AG08395 (cell line): ENCODE results near the gene CEP78.
"Not testable (repeated sequence)": the region's sequence is repeated elsewhere in the genome, so short reads cannot be mapped to it uniquely, and the experiment has no call there.

Experiments
- DNase-seq: peaks from one replicate; pipeline ENCODE4 v3.0.0; 2012; ENCODE audit warnings: mixed read lengths, low spot score

Gene CEP78, protein sequence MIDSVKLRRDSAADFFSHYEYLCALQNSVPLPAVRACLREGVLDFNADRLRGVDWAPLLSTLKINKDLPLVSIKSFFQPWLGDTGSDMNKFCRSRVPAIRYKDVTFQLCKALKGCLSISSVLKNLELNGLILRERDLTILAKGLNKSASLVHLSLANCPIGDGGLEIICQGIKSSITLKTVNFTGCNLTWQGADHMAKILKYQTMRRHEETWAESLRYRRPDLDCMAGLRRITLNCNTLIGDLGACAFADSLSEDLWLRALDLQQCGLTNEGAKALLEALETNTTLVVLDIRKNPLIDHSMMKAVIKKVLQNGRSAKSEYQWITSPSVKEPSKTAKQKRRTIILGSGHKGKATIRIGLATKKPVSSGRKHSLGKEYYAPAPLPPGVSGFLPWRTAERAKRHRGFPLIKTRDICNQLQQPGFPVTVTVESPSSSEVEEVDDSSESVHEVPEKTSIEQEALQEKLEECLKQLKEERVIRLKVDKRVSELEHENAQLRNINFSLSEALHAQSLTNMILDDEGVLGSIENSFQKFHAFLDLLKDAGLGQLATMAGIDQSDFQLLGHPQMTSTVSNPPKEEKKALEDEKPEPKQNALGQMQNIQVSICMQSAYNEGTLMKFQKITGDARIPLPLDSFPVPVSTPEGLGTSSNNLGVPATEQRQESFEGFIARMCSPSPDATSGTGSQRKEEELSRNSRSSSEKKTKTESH

DNA sequence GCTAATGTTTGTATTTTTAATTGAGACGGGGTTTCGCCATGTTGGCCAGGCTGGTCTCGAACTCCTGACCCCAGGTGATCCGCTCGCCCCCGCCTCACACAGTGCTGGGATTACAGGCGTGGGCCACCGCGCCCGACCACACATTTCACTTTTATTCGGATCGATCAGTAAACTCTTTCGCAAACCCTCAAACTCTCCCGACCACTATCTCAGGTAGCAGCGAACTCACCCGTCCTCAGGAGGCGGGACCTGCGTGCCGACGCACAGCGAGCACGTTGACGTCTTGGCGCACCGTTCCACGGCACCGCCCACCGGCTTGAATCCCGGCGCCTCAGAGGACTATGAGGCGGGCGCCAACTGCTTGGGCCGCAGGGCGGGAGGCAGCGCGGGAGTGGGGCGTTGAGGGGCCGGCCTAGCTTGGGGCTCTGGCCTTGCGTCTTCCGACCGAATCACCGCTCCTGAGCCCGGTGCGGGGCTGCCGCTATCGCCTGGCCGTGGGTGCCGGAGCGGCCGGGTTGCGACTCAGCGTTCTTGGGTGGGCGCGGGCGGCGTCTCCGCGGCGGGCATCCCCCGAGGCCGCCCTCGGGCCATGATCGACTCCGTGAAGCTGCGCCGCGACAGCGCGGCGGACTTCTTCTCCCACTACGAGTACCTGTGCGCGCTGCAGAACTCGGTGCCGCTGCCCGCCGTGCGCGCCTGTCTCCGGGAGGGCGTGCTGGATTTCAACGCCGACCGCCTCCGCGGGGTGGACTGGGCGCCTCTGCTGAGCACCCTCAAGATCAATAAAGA is at the start of gene CEP78:
CEP78 (plus strand) TSS at position 314 of the 789 bp plus-strand sequence; CDS start at position 590, 276 bp downstream.
- peak; percentile 95 for DNase-seq

DNA sequence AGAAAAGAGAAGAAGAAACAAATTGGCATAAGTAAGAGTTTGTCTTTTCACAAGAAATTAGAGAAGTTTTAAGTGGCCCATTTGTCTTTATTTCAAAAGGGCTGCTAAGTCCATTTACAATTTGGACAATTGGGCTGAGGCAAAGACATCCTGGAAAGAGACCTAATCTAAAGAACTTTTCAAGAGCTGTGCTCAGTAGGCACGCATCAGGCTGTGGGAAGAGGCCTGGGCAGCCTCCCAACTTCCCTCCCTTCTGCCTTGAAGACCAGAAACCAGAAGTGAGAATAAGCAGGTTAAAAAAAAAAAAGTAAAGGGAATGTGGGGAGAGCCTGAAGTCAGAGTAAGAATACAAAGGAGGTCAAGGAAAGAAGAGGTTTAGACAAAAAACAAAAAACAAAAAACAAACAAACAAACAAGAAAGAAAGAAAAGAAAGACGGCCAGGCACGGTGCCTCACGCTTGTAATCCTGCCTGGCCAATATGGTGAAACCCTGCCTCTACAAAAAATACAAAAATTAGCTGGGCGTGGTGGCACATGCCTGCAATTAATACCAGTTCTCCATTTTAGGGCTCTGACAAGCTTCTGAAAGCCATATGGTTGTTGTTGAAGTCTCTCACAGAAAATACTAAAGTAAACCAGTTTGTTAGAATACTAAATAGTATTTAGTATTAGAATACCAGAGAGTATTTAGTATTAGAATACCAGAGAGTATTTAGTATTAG is 48.0 kb upstream of the CEP78 start:
- DNase-seq: no peak

GRCh38 chr9:78188594-78188993 is 47.3 kb upstream of the CEP78 start:
- no peak for DNase-seq

DNA sequence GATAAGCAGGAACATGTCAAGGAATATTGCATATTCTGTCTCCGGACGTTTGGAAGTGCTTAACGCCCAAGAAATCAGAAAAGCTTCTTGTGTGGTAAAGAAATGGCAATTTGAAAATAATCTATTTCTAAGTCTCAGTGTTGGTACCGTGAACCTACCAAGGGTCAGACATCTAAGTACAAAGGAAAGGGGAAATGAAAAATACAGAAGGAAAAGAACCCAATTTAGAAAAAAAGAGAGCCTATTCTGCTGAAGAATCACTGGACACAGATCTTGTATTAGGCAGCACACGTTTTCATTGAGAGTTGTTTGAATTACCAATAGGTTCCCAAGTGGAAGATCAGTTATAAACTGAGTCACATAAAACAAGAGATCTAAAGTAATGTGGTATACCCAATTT is 46.9 kb upstream of the CEP78 start:
- no peak for DNase-seq

DNA sequence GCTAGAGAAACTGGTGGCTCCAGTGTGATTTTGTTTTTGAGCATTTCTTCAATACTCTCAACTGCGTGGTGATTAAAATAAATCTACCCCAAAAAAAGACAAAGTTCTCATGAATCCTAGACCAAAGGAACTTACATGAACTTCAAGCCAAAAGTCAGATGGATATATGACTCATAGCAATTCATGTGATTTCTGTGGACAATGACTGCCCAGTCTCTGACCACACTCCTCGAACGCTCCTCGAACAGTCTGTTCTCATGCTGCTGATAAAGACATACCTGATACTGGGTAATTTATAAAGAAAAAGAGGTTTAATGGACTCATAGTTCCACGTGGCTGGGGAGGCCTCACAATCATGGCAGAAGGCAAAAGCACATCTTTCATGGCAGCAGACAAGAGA is 46.4 kb upstream of the CEP78 start:
- no peak for DNase-seq

DNA sequence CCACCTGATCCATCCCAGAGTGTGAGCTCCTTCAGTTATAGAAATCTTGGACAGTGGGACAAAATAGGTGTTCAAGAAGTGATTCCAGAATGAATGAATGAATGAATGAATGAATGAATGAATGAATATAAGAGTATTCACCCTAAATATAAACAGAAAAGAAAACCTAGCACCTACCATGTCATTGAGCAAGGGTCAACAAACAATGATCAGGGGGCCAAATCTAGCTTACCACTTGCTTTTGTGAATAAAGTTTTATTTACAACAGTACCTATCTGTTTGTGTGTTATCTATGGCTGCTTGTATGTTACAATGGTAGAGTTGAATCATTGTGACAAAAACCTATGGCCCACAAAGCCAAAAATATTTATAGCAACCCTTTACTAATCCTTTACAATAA is 43.9 kb upstream of the CEP78 start:
- DNase-seq: no peak

GRCh38 chr9:78196258-78196657 is 39.6 kb upstream of the CEP78 start:
- DNase-seq: no peak

- not testable (repeated sequence) for DNase-seq
Observed at GRCh38 chr9:78201158-78201777, 34.6 kb upstream of the CEP78 start.

- DNase-seq: no peak
Observed at GRCh38 chr9:78207319-78207718, 28.6 kb upstream of the CEP78 start.

- no peak for DNase-seq
Observed at GRCh38 chr9:78207901-78208300, 28.0 kb upstream of the CEP78 start.

GRCh38 chr9:78209127-78209526 is 26.7 kb upstream of the CEP78 start:
- DNase-seq: no peak

DNA sequence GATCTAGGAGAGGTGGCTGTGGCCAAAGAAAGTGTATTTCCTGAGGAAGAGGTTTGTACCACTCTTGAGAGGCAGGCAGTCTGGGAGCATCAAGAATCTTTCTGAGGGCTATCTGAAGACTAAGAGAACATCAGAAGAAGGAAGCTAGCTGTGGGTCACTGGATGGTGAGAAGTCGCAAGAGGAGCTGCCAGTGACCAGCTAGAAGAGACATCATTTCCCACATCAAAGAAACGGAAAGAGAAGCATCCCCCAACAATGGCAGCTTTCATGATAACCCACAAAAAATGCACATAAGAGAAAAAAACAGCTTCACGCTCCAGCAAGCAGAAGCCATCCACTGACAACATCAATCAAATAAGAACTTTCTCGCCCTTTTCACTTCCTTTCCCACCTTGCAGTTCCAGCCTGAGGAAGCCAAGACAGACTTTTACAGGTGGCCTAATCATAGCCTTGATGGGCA is 25.0 kb upstream of the CEP78 start:
- no peak for DNase-seq

DNA sequence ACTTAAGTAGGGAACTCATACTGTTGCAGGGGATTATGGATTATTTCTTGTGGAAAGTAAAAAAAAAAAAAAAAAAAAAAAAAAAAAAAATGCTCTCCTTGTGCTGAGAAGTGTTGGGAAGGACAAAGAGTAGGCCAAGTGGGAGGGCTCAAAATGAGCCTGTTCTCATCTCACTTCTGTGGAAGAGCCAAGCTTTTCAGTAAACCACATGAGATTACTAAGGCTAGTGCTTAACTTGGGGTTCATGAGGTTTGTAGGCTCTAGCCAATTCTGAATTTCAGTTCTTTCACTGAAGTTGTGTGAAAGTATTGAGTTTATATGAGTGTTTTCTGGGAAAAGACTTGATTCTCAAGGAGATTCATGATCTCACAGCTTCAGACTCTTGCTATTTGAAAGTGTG is 23.0 kb upstream of the CEP78 start:
- DNase-seq: no peak

GRCh38 chr9:78213712-78214111 is 22.2 kb upstream of the CEP78 start:
- peak; percentile 44 for DNase-seq

DNA sequence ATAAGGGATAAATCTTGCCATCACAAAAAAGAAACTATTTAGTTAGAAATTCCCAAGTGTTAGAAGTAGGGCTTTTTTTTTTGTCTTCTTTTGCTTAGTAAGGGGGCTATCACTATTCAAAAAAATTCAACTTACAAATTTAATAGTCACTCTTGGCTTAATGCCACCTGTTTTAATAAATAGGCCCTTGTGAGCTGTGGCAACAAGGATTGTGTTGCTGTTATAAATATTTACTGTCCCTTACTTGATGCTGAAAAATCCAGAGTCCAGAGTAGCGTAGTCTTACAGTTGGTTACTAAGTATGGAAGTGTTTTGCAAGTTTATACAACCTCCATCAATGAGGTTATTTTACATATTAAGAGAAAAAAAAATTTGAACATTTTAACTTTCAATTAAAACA is 21.4 kb upstream of the CEP78 start:
- DNase-seq: no peak

GRCh38 chr9:78215706-78216105 is 20.2 kb upstream of the CEP78 start:
- DNase-seq: peak; percentile 20

- no peak for DNase-seq
Observed at GRCh38 chr9:78218890-78219289, 17.0 kb upstream of the CEP78 start.

- no peak for DNase-seq
Observed at GRCh38 chr9:78221425-78221824, 14.4 kb upstream of the CEP78 start.

DNA sequence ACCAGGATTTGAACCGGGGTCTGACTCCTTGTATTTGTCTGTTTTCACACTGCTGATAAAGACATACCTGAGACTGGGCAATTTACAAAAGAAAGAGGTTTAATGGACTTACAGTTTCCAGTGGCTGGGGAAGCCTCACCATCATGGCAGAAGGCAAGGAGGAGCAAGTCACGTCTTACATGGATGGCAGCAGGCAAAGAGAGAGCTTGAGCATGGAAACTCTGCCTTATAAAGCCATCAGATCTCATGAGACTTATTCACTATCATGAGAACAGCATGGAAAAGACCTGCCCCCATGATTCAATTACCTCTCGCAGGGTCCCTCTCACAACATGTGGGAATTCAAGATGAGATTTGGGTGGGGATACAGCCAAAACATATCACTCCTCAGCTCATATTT is 14.0 kb upstream of the CEP78 start:
- not testable (repeated sequence) for DNase-seq

DNA sequence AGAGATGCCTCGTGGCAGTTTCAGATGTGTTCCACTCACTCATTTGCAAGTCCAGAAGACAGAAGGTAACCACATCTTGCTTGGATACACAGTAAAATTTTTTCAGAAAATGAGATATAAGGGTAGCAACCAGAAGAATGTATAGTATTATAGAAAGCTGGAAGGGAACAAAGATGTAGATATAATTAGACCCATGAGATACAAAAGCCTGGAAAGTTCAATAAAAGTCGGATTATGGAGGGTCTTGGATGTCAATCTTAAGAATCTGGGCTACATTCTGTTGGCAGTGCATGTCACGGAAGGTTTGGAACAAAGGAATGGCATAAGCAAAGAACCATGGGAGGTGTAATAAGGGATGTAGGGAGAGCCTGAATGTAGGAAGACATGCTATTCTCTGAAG is 5.1 kb upstream of the CEP78 start:
- DNase-seq: no peak

- DNase-seq: not testable (repeated sequence)
Observed at GRCh38 chr9:78232471-78232870, 3.4 kb upstream of the CEP78 start.
